Tracheal epithelial cell (primary cell): ENCODE measurements around the gene MOB3B. TPM values are rescaled to one million over a fixed set of nuclear protein-coding genes. Genes with fewer than 3 reads are reported as not detected.

Source experiments
- total RNA-seq: library from RNA; depleted of rRNA; stranded (reverse); fragments of >200 nt; gene quantifications from 2 replicates; pipeline ENCODE4 v1.2.1, GENCODE V29; 2014

Gene MOB3B
- total RNA-seq = 0.85 and 1.4 TPM in 2 replicates

GRCh38 chr9:27529316-27530278 lies at the start of gene MOB3B:
Gene MOB3B (minus strand): TSS chr9:27529814. CDS start chr9:27455550, 74,264 bp downstream.

GRCh38 chr9:27572918-27573633 lies 43.5 kb upstream of the MOB3B start, which contains the start of gene C9orf72:
Gene C9orf72 (minus strand): TSS chr9:27573481. CDS start chr9:27567120, 6,361 bp downstream.

GRCh38 chr9:27524236-27524635 lies 5.4 kb downstream of the MOB3B start, which contains the start of gene IFNK:
Gene IFNK (plus strand): TSS chr9:27524290. CDS start chr9:27524337, 47 bp downstream.

GRCh38 chr9:27297050-27297449 lies 232.6 kb downstream of the MOB3B start, which contains the start of gene EQTN:
Gene EQTN (minus strand): TSS chr9:27297150. CDS start chr9:27297055, 95 bp downstream.

Other genes starting within 250 kb of the MOB3B start
- gene EQTN, start 232.7 kb downstream of the MOB3B start, total RNA-seq = not detected in 2 replicates
- not detected in 2 replicates for gene IFNK, start 5.5 kb downstream of the MOB3B start, total RNA-seq
- gene C9orf72, start 43.7 kb upstream of the MOB3B start, total RNA-seq = 8.4 and 26.2 TPM in 2 replicates